ENCODE results near the gene SLC6A5. TPM values are rescaled to one million over a fixed set of nuclear protein-coding genes. Genes with fewer than 3 reads are reported as not detected.

SLC6A5 gene
- total and polyA plus RNA-seq, 9 of the 15 experiments (the other 6 are each of a cell fraction or from before 2014, with no cell fraction given): 0.08 TPM; not detected in 8

DNA sequence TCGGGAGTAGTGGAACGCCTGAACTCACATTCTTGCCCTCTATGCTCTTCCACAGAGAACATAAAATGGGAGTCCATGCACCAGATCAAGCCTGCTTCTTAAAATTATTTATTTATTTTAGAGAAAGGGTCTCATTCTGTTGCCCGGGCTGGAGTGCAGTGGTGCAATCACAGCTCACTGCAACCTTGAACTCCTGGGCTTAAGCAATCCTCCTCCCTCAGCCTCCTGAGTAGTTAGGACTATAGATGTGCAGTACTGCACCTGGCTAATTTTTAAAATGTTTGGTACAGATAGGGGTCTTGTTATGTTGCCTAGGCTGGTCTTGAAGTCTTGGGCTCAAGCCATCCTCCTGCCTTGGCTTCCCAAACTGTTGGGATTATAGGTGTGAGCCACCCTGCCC is 13.0 kb downstream of the SLC6A5 start:
- Histone ChIP-seq H3K4me1 (replicated peaks in 1 of 2; ENCODE audit: control insufficient read depth in 2 of 2, insufficient read depth in 2 of 2, low read length in 2 of 2) (peaks cover 0 to 5% of the 10 kb centered on the region in 2 experiments; a peak in 2 of 5 replicates), H2AFZ (ENCODE audit: low read depth, low read length) (no peak overlapping the region), H4K20me1 (replicated peaks; ENCODE audit: control insufficient read depth, insufficient read depth, low read length) (no peaks in the 10 kb centered on the region), H3K4me2 (ENCODE audit: insufficient read depth, low read length) (no peak overlapping the region), H3K9ac (ENCODE audit: insufficient read depth in 1 of 2, low read depth in 2 of 2, low read length in 2 of 2) (no peak overlapping the region), H3K36me3 (ENCODE audit: control insufficient read depth, insufficient read depth, low read length) (no peaks in the 10 kb centered on the region), H3K4me3 (no peak overlapping the region), H3K9me3 (replicated peaks; ENCODE audit: control insufficient read depth, insufficient read depth, low read depth, low read length) (no peaks in the 10 kb centered on the region), H3K27ac (ENCODE audit: extremely low read depth, low read depth, low read length) (no peak overlapping the region), H3K9me1 (ENCODE audit: control insufficient read depth, insufficient read depth, low read length) (no peaks in the 10 kb centered on the region), H3K79me2 (ENCODE audit: control insufficient read depth, insufficient read depth, low read length) (no peaks in the 10 kb centered on the region), H3K27me3 (ENCODE audit: control insufficient read depth in 2 of 2, insufficient read depth in 2 of 2, low read length in 2 of 2) (peaks cover 3 to 11% of the 10 kb centered on the region in 2 experiments; a peak in 2 of 5 replicates)
- intact Hi-C loops (cut with micrococcal nuclease) (loop anchor here (5.0 to 10.0 kb wide), 5 partner anchors 170 to 658 kb away; partner anchors contain the start of gene PRMT3), in situ Hi-C loops (cut with MboI) (loop anchor here (10.0 to 25.0 kb wide), 2 partner anchors 488 to 675 kb away; no protein-coding TSS in a partner anchor)
- WGBS (ENCODE audit: insufficient coverage, low coverage, missing lambda C conversion rate): 4% methylated on average over 3 of the region's 3 CpGs
- CTCF ChIA-PET (ENCODE audit: low intra/inter-chr PET ratio): no interaction called here
- no peak for FAIRE-seq
- POLR2A ChIA-PET: interaction anchor here (0.6 kb wide), 1 partner anchor 10 kb away, joined by 4 read pairs; no protein-coding TSS in a partner anchor
- no peak for DNase-seq (ENCODE audit: extremely low read depth in 1 of 4, low spot score in 3 of 4)
- ATAC-seq: no peak
- no TSS peak for BruUV-seq (replicated peaks)
- TF ChIP-seq ID3 (CRISPR knock-in tag; IDR thresholded peaks at IDR 0.05) (no peak), ID3 (tag; IDR thresholded peaks at IDR 0.05) (no peak), NFRKB (IDR thresholded peaks at IDR 0.05; ENCODE audit: low read depth) (no peak), ZNF592 (IDR thresholded peaks at IDR 0.05) (no peak), PKNOX1 (IDR thresholded peaks at IDR 0.05) (no peak), PHF8 (IDR thresholded peaks at IDR 0.05; ENCODE audit: borderline replicate concordance, low read length) (no peak), STAT5A (IDR thresholded peaks at IDR 0.05; ENCODE audit: borderline replicate concordance, low read length) (no peak), TCFL5 (CRISPR knock-in tag; conservative IDR thresholded peaks at IDR 0.05) (no peak), CAMTA2 (CRISPR knock-in tag; conservative IDR thresholded peaks at IDR 0.05) (no peak), SMARCB1 (IDR thresholded peaks at IDR 0.05; ENCODE audit: insufficient read length, low read depth) (no peak), RBFOX2 (IDR thresholded peaks at IDR 0.05; ENCODE audit: low read depth, low read length) (no peak), ZNF324 (CRISPR knock-in tag; IDR thresholded peaks at IDR 0.05) (no peak), PML (IDR thresholded peaks at IDR 0.05; ENCODE audit: low read length) (no peak)
- TF ChIP-seq, protein P1, sequence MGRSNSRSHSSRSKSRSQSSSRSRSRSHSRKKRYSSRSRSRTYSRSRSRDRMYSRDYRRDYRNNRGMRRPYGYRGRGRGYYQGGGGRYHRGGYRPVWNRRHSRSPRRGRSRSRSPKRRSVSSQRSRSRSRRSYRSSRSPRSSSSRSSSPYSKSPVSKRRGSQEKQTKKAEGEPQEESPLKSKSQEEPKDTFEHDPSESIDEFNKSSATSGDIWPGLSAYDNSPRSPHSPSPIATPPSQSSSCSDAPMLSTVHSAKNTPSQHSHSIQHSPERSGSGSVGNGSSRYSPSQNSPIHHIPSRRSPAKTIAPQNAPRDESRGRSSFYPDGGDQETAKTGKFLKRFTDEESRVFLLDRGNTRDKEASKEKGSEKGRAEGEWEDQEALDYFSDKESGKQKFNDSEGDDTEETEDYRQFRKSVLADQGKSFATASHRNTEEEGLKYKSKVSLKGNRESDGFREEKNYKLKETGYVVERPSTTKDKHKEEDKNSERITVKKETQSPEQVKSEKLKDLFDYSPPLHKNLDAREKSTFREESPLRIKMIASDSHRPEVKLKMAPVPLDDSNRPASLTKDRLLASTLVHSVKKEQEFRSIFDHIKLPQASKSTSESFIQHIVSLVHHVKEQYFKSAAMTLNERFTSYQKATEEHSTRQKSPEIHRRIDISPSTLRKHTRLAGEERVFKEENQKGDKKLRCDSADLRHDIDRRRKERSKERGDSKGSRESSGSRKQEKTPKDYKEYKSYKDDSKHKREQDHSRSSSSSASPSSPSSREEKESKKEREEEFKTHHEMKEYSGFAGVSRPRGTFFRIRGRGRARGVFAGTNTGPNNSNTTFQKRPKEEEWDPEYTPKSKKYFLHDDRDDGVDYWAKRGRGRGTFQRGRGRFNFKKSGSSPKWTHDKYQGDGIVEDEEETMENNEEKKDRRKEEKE (IDR thresholded peaks at IDR 0.05; ENCODE audit: borderline replicate concordance in 1 of 2, control insufficient read depth in 1 of 2, low read depth in 2 of 2, low read length in 1 of 2): no peak

All from K562 (cell line).